ENCODE results near the gene NRARP.

NRARP gene

GRCh38 chr9:137321726-137322361 lies 19.8 kb upstream of the NRARP start:
- no peak for FAIRE-seq

GRCh38 chr9:137320555-137321384 lies 18.7 kb upstream of the NRARP start:
- FAIRE-seq: no peak

GRCh38 chr9:137319739-137320551 lies 17.9 kb upstream of the NRARP start:
- no peak for FAIRE-seq

GRCh38 chr9:137319011-137319738 lies 17.1 kb upstream of the NRARP start:
- no peak for FAIRE-seq

- FAIRE-seq: no peak
These were observed 16.5 kb upstream of the NRARP start for GRCh38 chr9:137318602-137319001.

- no peak for FAIRE-seq
These were observed 15.8 kb upstream of the NRARP start for GRCh38 chr9:137317718-137318511.

- FAIRE-seq: no peak
These were observed 15.1 kb upstream of the NRARP start for GRCh38 chr9:137317021-137317717.

- FAIRE-seq: no peak
These were observed 14.2 kb upstream of the NRARP start for GRCh38 chr9:137316012-137316981.

- FAIRE-seq: no peak
These were observed 13.5 kb upstream of the NRARP start for GRCh38 chr9:137315581-137316011.

GRCh38 chr9:137314561-137315560 lies 12.8 kb upstream of the NRARP start:
- no peak for FAIRE-seq

GRCh38 chr9:137313956-137314560 lies 12.0 kb upstream of the NRARP start:
- FAIRE-seq: no peak

GRCh38 chr9:137313326-137313936 lies 11.4 kb upstream of the NRARP start:
- FAIRE-seq: no peak

GRCh38 chr9:137312852-137313325 lies 10.8 kb upstream of the NRARP start:
- no peak for FAIRE-seq

- FAIRE-seq: no peak
These were observed 10.1 kb upstream of the NRARP start for GRCh38 chr9:137311986-137312851.

- no peak for FAIRE-seq
These were observed 9.3 kb upstream of the NRARP start for GRCh38 chr9:137311171-137311985.
